Nephron (organoid): ENCODE data around the gene RTL1.

Experiments
- H3K27ac Mint-ChIP-seq, 3 experiments: 2 replicates each; pipeline ENCODE4 v1.8.0; 2020; ENCODE audit warnings: mixed read lengths in 3 of 3, mild to moderate bottlenecking in 2 of 3, moderate library complexity in 1 of 3
- H3K27me3 Mint-ChIP-seq: 2 replicates; pipeline ENCODE4 v1.8.0; 2021; ENCODE audit warnings: low read depth, mild to moderate bottlenecking, moderate library complexity, mixed read lengths
- H3K36me3 Mint-ChIP-seq: 2 replicates; pipeline ENCODE4 v1.8.0; 2020; ENCODE audit warnings: low read depth, mixed read lengths
- H3K4me1 Mint-ChIP-seq: 2 replicates; pipeline ENCODE4 v1.8.0; 2020; ENCODE audit warnings: mixed read lengths
- H3K4me3 Mint-ChIP-seq, 3 experiments: 2 replicates each; pipeline ENCODE4 v1.8.0; 2020; ENCODE audit warnings: mild to moderate bottlenecking in 3 of 3, mixed read lengths in 3 of 3, moderate library complexity in 2 of 3
- H3K9me3 Mint-ChIP-seq: 2 replicates; pipeline ENCODE4 v1.8.0; 2020; ENCODE audit warnings: mixed read lengths
- CTCF ChIP-seq, 3 experiments: fragments of 200-600 bp; sonication (generic); IDR thresholded peaks; one replicate each; pipeline ENCODE4 v1.5.0; 2021; ENCODE audit warnings: antibody characterized with exemption in 3 of 3; ENCODE audit not compliant: unreplicated experiment in 3 of 3

Gene RTL1

GRCh38 chr14:100900837-100901390 lies 2.6 kb downstream of the RTL1 start:
- peaks cover 95% of the 10 kb centered on the region for H3K4me1 Mint-ChIP-seq
- peak; percentile 31 to 49 (median 39) for TF ChIP-seq CTCF (IDR thresholded peaks at IDR 0.05; ENCODE audit: unreplicated experiment in 3 of 3)
- no peaks in the 10 kb centered on the region for H3K36me3 Mint-ChIP-seq
- H3K9me3 Mint-ChIP-seq = no peaks in the 10 kb centered on the region
- peaks cover 71% of the 10 kb centered on the region for H3K27me3 Mint-ChIP-seq
- peak overlapping the region in 2 of 3 experiments; percentile 67 to 75 for H3K27ac Mint-ChIP-seq
- peak overlapping the region; percentile 55 to 77 (median 63) for H3K4me3 Mint-ChIP-seq

- TF ChIP-seq CTCF (IDR thresholded peaks at IDR 0.05; ENCODE audit: unreplicated experiment in 3 of 3) = no peak
- Mint-ChIP-seq H3K9me3 (no peaks in the 10 kb centered on the region), H3K27ac (peak overlapping the region; percentile 67 to 75 (median 73)), H3K27me3 (peaks cover 69% of the 10 kb centered on the region), H3K4me3 (peak overlapping the region; percentile 59 to 77 (median 63)), H3K36me3 (no peaks in the 10 kb centered on the region), H3K4me1 (peaks cover 93% of the 10 kb centered on the region)
These were observed 3.4 kb downstream of the RTL1 start for GRCh38 chr14:100899884-100900771.

GRCh38 chr14:100898935-100899883 lies 4.3 kb downstream of the RTL1 start:
- peak overlapping the region; percentile 52 to 75 (median 67) for H3K27ac Mint-ChIP-seq
- no peaks in the 10 kb centered on the region for H3K36me3 Mint-ChIP-seq

GRCh38 chr14:100898465-100898864 lies 5.1 kb downstream of the RTL1 start:
- Mint-ChIP-seq H3K4me1 (peaks cover 88% of the 10 kb centered on the region), H3K36me3 (no peaks in the 10 kb centered on the region), H3K9me3 (no peaks in the 10 kb centered on the region), H3K4me3 (no peak overlapping the region), H3K27ac (peak overlapping the region in 2 of 3 experiments; percentile 67 to 75), H3K27me3 (peaks cover 59% of the 10 kb centered on the region)
- no peak for TF ChIP-seq CTCF (IDR thresholded peaks at IDR 0.05; ENCODE audit: unreplicated experiment in 3 of 3)

More at GRCh38 chr14:100898935-100899883, 4.3 kb downstream of the RTL1 start:
- Mint-ChIP-seq H3K4me1 (peaks cover 93% of the 10 kb centered on the region), H3K9me3 (no peaks in the 10 kb centered on the region), H3K4me3 (peak overlapping the region; percentile 45 to 59 (median 57)), H3K27me3 (peaks cover 63% of the 10 kb centered on the region)
- no peak for TF ChIP-seq CTCF (IDR thresholded peaks at IDR 0.05; ENCODE audit: unreplicated experiment in 3 of 3)

GRCh38 chr14:100896369-100897060 lies 7.0 kb downstream of the RTL1 start:
- no peak for TF ChIP-seq CTCF (IDR thresholded peaks at IDR 0.05; ENCODE audit: unreplicated experiment in 3 of 3)
- Mint-ChIP-seq H3K27ac (peak overlapping the region in 2 of 3 experiments; percentile 21 to 68), H3K36me3 (no peaks in the 10 kb centered on the region), H3K4me3 (peak overlapping the region in 1 of 3 experiments; percentile 11), H3K27me3 (peaks cover 50% of the 10 kb centered on the region), H3K4me1 (peaks cover 90% of the 10 kb centered on the region), H3K9me3 (no peaks in the 10 kb centered on the region)
